IgD-negative memory B cell (primary cell): ENCODE results near the gene PARD6G. TPM values are rescaled to one million over a fixed set of nuclear protein-coding genes. Genes with fewer than 3 reads are reported as not detected.

Experiments
- H3K27ac Mint-ChIP-seq, 3 donors: one replicate each; pipeline ENCODE4 v1.8.0; 2020 to 2022; ENCODE audit warnings: mild to moderate bottlenecking in 3 of 3, mixed read lengths in 3 of 3, moderate library complexity in 1 of 3
- H3K27me3 Mint-ChIP-seq: one replicate; pipeline ENCODE4 v1.8.0; 2021; ENCODE audit warnings: mixed read lengths
- H3K36me3 Mint-ChIP-seq: one replicate; pipeline ENCODE4 v1.8.0; 2020; ENCODE audit warnings: mild to moderate bottlenecking, mixed read lengths
- H3K4me1 Mint-ChIP-seq, 3 donors: one replicate each; pipeline ENCODE4 v1.8.0; 2020 to 2022; ENCODE audit warnings: mixed read lengths in 3 of 3, mild to moderate bottlenecking in 1 of 3
- H3K4me3 Mint-ChIP-seq, 4 donors: one replicate each; pipeline ENCODE4 v1.8.0; 2020 to 2022; ENCODE audit warnings: mild to moderate bottlenecking in 4 of 4, mixed read lengths in 4 of 4, moderate library complexity in 3 of 4
- H3K9me3 Mint-ChIP-seq, 3 donors: one replicate each; pipeline ENCODE4 v1.8.0; 2020 to 2021; ENCODE audit warnings: mixed read lengths in 3 of 3, mild to moderate bottlenecking in 1 of 3
- polyA plus RNA-seq: library from polyadenylated mRNA; unstranded; fragments of 300-500 nt; fragmentation: Illumina TruSeq; gene quantifications from one replicate; pipeline ENCODE4 v1.2.3, GENCODE V29; 2021

The PARD6G gene
- polyA plus RNA-seq, 1 donor from 2014 or later = not detected

DNA sequence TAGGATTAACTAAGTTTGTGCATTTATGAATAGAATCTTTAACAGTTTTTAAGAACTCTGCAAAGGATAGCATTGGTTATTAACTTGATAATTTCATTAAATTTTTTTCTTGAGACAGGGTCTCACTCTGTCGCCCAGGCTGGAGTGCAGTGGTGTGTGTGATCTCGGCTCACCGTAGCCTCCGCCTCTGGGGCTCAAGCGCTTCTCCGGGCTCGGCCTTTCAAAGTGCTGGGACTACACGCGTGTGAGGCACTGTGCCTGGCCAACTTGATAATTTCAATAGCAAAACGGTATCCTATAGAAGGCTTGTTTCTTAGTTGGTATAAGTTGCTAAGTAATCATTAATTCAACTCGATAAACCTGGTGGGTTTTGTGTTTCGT is 100.3 kb downstream of the PARD6G start:
- Mint-ChIP-seq H3K4me3 (peak overlapping the region; percentile 75 to 96 (median 86)), H3K27me3 (no peaks in the 10 kb centered on the region), H3K36me3 (no peaks in the 10 kb centered on the region), H3K27ac (no peak overlapping the region), H3K9me3 (no peaks in the 10 kb centered on the region), H3K4me1 (peaks cover 4 to 11% (median 8%) of the 10 kb centered on the region in 3 donors)

DNA sequence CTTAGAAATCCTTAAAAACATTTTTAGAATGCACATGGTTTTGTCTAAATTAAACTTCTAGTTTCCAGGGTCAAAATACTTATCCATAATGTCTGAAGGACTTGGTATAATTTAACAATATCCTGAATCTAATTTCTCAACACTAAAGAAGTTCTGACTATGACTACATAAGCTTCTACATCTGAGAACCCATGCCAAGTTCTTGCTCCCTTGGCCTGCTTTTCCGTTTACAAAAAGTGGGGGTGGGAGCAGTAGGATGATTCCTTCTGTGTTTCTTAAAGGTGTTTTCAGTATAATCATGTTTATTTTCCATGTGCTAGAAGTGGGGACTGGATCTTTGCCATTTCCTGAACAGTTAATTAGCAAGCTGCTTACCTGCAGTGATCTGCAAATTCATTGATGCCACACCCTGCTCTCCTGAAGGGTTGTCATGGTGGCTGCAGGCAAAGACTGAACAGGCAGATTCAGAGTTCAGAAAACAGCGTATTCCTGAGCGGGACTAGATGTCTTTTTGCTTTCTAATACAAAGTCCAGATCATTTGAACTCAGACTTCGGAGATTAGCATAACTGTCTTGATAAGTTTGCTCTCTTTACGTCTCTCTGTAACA is 102.0 kb downstream of the PARD6G start:
- H3K36me3 Mint-ChIP-seq = no peaks in the 10 kb centered on the region
- H3K27ac Mint-ChIP-seq = no peak overlapping the region
- no peaks in the 10 kb centered on the region for H3K9me3 Mint-ChIP-seq
- H3K27me3 Mint-ChIP-seq = no peaks in the 10 kb centered on the region
- no peak overlapping the region for H3K4me3 Mint-ChIP-seq
- H3K4me1 Mint-ChIP-seq = peaks cover 0 to 11% (median 4%) of the 10 kb centered on the region in 3 donors

DNA sequence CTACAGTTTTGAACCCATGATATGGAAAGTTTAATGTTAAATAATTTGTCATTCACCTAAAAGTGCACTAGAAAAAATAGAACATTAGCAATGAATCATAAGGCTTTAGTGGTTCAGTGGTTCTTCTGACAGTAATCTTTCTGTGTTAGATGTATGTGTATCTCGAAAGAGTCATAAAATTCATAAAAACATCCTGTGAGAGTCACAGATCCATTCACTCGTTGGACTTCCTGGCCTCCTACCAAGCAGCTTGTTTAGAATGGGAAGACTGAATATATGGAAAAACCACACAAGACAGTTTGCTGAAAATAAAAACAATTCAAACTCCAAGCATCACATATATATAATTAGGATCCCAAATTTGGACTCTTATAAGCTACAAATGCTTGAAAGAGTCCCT is 103.4 kb downstream of the PARD6G start:
- Mint-ChIP-seq H3K4me3 (peak overlapping the region in 1 of 4 donors; percentile 40), H3K4me1 (peaks cover 0 to 11% (median 2%) of the 10 kb centered on the region in 3 donors), H3K27me3 (no peaks in the 10 kb centered on the region), H3K27ac (no peak overlapping the region), H3K36me3 (peaks cover 3% of the 10 kb centered on the region), H3K9me3 (no peaks in the 10 kb centered on the region)

DNA sequence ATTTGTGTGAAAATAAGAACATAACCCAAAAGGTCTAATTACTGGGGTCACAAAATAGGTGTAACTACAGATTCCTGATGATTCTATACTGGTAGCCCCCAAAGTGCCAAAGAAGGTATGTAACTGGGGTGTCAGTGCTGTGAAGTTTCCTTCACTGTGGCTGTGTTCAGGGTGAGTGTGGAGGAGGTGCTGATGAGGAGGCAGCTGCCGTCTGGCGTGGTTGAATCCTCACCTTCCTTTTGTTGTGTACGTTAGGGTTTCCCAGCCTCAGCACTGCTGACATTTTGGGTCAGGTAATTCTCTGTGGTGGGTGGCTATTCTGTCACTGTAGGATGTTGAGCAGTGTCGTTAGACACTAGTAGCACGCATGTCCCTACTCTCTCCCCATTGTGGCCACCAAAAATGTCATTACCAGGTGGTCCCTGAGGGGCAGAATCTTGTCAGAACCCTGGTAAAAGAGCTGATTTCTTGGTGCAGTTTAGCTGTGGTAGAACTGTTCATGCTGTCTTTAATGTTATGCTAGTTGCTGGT is 106.8 kb downstream of the PARD6G start:
- Mint-ChIP-seq H3K27ac (no peak overlapping the region), H3K27me3 (no peaks in the 10 kb centered on the region), H3K4me3 (no peak overlapping the region), H3K9me3 (no peaks in the 10 kb centered on the region), H3K36me3 (peaks cover 13% of the 10 kb centered on the region), H3K4me1 (peaks cover 0 to 4% (median 0%) of the 10 kb centered on the region in 3 donors)

DNA sequence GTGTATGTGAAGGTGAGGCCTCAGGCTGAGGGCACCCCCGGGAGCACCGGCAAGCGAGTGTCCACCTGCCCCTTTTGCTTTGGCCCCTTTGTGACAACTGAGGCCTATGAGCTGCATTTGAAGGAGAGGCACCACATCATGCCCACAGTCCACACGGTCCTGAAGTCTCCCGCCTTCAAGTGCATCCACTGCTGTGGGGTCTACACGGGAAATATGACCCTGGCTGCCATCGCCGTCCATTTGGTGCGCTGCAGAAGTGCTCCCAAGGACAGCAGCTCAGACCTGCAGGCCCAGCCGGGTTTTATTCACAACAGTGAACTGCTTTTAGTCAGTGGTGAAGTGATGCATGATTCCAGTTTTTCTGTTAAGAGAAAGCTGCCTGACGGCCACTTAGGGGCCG is 109.3 kb downstream of the PARD6G start:
- H3K36me3 Mint-ChIP-seq = peaks cover 16% of the 10 kb centered on the region
- H3K27me3 Mint-ChIP-seq = no peaks in the 10 kb centered on the region
- peak overlapping the region in 1 of 3 donors; percentile 93 for H3K27ac Mint-ChIP-seq

DNA sequence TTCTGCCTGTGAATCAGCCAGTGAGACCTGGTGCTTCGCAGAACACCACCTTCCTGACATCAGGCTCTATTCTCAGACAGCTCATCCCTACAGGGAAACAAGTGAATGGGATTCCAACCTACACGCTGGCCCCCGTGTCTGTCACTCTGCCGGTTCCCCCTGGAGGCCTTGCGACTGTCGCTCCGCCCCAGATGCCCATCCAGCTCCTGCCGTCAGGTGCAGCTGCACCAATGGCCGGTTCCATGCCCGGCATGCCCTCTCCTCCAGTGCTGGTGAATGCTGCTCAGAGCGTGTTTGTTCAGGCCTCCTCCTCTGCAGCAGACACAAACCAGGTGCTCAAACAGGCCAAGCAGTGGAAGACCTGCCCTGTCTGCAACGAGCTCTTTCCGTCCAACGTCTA is 110.2 kb downstream of the PARD6G start:
- Mint-ChIP-seq H3K27me3 (no peaks in the 10 kb centered on the region), H3K4me3 (no peak overlapping the region), H3K4me1 (peaks cover 0 to 1% (median 0%) of the 10 kb centered on the region in 3 donors), H3K9me3 (no peaks in the 10 kb centered on the region), H3K36me3 (peaks cover 16% of the 10 kb centered on the region), H3K27ac (peak overlapping the region in 1 of 3 donors; percentile 93)

More for the DNA sequence above, 109.3 kb downstream of the PARD6G start:
- Mint-ChIP-seq H3K4me3 (no peak overlapping the region), H3K4me1 (no peaks in the 10 kb centered on the region), H3K9me3 (no peaks in the 10 kb centered on the region)

DNA sequence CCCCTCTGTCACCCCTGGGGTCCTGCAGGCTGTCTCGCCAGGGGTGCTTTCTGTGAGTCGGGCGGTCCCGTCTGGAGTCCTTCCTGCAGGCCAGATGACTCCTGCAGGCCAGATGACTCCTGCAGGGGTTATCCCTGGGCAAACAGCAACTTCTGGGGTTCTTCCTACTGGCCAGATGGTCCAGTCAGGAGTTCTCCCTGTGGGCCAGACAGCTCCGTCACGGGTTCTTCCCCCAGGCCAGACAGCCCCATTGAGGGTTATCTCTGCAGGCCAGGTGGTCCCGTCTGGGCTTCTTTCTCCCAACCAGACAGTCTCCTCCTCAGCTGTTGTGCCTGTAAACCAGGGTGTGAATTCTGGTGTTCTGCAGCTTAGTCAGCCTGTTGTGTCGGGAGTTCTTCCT is 110.6 kb downstream of the PARD6G start:
- Mint-ChIP-seq H3K36me3 (peaks cover 16% of the 10 kb centered on the region), H3K4me3 (no peak overlapping the region), H3K4me1 (peaks cover 0 to 4% (median 0%) of the 10 kb centered on the region in 3 donors), H3K27me3 (no peaks in the 10 kb centered on the region), H3K9me3 (no peaks in the 10 kb centered on the region), H3K27ac (no peak overlapping the region)

DNA sequence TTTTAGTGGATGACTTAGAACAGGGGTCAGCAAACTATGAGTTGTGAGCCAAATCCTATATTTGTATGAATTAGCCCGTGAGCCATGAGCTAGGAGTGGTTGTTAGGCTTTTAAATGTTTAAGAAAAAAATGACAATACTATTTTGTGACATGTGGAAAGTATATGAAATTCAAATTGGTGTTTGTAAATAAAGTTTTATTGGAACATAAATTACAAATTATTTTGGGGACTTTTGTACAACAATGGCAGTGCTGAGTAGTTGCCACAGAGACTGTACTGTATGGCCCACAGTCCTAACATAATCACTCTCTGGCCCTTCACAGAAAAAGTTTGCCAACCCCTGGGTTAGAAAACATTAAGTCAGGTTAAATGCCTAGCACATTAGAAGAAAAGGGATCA is 112.2 kb downstream of the PARD6G start:
- Mint-ChIP-seq H3K4me1 (peaks cover 0 to 6% (median 1%) of the 10 kb centered on the region in 3 donors), H3K27ac (no peak overlapping the region), H3K27me3 (no peaks in the 10 kb centered on the region), H3K9me3 (no peaks in the 10 kb centered on the region), H3K4me3 (no peak overlapping the region), H3K36me3 (peaks cover 19% of the 10 kb centered on the region)

DNA sequence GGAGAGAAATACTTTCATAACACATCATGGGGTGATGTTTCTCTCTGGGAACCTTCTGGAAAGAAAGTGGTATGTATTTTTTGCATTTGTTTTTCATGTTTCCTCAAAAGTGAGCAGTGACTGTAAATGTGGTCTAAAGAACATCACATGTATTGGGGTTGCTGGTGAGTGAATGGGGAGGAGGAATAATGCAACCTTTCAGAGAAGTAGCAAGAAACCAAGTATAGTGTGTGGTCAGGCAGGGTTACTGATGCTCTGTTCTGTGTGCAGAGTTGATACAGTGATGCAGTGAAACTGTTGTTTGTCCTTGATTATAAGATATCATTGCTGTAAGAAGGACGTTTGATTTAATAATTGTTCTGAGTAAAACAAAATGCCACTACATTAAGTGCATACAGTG is 114.2 kb downstream of the PARD6G start:
- Mint-ChIP-seq H3K4me3 (no peak overlapping the region), H3K36me3 (peaks cover 16% of the 10 kb centered on the region)

DNA sequence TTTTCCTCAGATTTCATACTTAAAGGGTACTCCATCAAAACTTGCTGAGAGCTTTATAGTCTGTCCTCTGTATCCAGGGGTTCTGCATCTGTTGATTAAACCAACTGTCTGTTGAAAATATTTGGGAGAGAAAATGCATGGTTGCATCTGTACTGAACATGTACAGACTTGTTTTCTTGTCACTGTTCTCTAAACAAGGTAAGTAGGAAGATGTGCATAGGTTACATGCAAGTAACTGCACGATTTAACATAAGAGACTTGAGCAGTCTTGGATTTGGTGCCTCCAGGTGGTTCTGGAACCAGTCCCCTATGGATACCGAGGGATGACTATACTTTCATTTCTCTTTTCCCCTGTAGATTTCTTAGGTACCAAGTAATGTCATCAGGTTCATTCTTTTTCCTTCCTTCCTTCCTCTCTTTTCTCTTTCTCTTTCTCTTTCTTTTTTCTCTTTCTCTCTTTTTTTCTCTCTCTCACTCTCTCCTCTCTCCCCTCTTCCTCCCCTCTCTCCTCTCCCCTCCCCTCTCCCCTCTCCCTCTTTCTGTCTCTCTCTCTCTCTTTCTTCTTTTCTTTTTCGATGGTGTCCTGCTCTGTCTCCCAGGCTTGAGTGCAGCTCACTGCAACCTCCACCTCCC is 115.0 kb downstream of the PARD6G start:
- H3K36me3 Mint-ChIP-seq = peaks cover 15% of the 10 kb centered on the region

More for the DNA sequence above, 114.2 kb downstream of the PARD6G start:
- Mint-ChIP-seq H3K27me3 (no peaks in the 10 kb centered on the region), H3K27ac (no peak overlapping the region), H3K9me3 (no peaks in the 10 kb centered on the region), H3K4me1 (peaks cover 0 to 9% (median 1%) of the 10 kb centered on the region in 3 donors)

DNA sequence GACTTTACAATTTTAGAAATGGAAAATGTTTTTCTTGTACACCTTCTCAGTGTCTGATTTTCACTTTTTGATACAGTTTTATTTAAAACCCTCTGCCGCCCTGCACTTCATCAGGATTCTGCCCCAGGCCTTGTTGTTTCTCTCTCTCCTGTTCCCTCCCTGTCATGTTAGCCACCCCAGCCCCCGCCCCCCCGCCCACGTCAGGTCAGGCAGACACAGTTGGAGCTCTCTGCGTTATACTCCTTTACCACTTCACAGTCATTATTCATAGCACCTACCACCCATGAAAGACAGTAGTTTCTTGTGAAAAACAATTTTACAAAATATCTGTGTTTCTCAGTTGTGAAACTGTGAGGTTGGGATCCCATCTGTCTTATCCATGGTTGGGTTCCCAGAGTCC is 116.8 kb downstream of the PARD6G start:
- H3K4me3 Mint-ChIP-seq = no peak overlapping the region
- H3K27ac Mint-ChIP-seq = no peak overlapping the region
- H3K9me3 Mint-ChIP-seq = peaks cover 0 to 2% (median 0%) of the 10 kb centered on the region in 3 donors
- H3K36me3 Mint-ChIP-seq = peaks cover 18% of the 10 kb centered on the region
- peaks cover 3 to 11% (median 8%) of the 10 kb centered on the region in 3 donors for H3K4me1 Mint-ChIP-seq
- H3K27me3 Mint-ChIP-seq = no peaks in the 10 kb centered on the region

More for the DNA sequence above, 115.0 kb downstream of the PARD6G start:
- peaks cover 1 to 11% (median 3%) of the 10 kb centered on the region in 3 donors for H3K4me1 Mint-ChIP-seq
- H3K27ac Mint-ChIP-seq = peak overlapping the region in 1 of 3 donors; percentile 62
- H3K4me3 Mint-ChIP-seq = no peak overlapping the region
- peaks cover 0 to under 1% (median 0%) of the 10 kb centered on the region in 3 donors for H3K9me3 Mint-ChIP-seq
- H3K27me3 Mint-ChIP-seq = no peaks in the 10 kb centered on the region

DNA sequence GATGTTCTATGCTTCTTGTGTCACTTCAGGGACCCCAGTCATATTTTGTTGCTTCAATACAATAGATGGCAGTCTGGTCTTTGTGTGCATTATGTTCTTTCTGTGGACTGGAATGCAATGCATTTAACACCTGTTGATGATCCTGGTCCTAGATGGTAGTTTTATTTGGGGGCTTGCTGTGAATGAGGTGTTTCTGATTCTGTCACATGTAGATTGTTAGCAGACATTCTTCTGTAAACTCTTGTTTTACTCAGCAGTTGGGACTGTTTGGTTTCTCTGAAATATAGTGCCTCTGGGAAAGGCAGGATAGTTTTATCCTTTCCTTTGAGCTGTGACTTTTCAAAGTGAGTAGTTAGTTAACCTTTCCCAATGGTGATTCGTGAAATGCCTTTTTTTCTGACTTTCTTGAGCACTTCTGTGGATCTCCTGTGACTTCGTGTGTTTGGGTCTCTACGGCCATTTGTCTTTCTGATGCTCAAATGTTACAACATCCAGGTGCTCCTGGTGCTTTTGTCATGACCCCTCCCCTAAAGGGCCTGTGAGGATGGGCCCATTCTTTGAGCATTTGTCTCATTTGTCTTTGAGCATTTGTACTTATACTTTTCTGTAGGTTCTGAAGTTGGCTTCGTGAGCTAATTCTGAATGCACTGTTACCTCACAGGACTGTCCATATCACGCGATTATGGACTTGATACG is 117.5 kb downstream of the PARD6G start:
- Mint-ChIP-seq H3K36me3 (peaks cover 18% of the 10 kb centered on the region), H3K9me3 (peaks cover 0 to 2% (median 0%) of the 10 kb centered on the region in 3 donors), H3K27ac (no peak overlapping the region), H3K4me1 (peaks cover 3 to 11% (median 8%) of the 10 kb centered on the region in 3 donors), H3K27me3 (no peaks in the 10 kb centered on the region), H3K4me3 (no peak overlapping the region)

DNA sequence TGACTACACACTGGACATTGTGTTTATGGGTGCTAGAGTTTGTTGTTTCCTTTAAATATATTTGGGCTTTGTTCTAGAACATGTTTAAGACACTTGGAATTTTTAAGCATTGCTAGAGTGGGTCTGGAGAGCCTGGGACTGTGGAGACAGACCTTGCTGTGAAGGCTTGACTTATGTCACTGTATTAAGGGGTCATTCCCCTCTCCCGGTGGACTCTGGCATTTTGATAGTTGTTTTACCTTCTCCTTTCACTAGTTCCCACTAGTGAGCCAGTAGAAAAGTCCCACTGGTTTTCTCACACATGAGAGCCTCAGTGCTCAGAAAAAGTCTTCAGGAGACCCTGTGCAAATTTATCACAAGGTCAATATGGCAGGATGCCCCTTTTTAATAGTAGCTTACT is 119.7 kb downstream of the PARD6G start:
- Mint-ChIP-seq H3K27me3 (no peaks in the 10 kb centered on the region), H3K9me3 (peaks cover 0 to 2% (median 0%) of the 10 kb centered on the region in 3 donors), H3K36me3 (peaks cover 21% of the 10 kb centered on the region), H3K27ac (no peak overlapping the region), H3K4me3 (no peak overlapping the region), H3K4me1 (peaks cover 5 to 11% (median 11%) of the 10 kb centered on the region in 3 donors)

DNA sequence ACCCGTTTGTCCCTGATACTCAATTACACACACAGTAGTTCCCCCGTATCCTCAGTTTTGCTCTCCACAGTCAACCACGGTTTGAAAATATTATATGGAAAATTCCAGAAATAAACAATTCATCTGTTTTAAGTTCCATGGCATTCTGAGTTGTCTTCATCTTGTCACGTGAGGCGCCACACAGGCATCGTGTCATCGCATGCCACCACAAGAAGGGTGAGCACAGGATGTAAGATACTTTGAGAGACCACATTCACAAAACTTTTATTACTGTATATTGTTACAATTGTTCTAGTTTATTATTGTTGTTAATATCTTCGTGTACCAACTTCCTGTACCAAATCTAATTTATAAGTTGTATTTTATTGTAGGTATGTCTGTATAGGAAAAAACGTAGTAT is 120.5 kb downstream of the PARD6G start:
- peaks cover 26% of the 10 kb centered on the region for H3K36me3 Mint-ChIP-seq
- H3K4me1 Mint-ChIP-seq = peaks cover 5 to 16% (median 8%) of the 10 kb centered on the region in 3 donors
- H3K27me3 Mint-ChIP-seq = no peaks in the 10 kb centered on the region
- H3K27ac Mint-ChIP-seq = no peak overlapping the region
- H3K9me3 Mint-ChIP-seq = peaks cover 0 to 2% (median 0%) of the 10 kb centered on the region in 3 donors
- no peak overlapping the region for H3K4me3 Mint-ChIP-seq

DNA sequence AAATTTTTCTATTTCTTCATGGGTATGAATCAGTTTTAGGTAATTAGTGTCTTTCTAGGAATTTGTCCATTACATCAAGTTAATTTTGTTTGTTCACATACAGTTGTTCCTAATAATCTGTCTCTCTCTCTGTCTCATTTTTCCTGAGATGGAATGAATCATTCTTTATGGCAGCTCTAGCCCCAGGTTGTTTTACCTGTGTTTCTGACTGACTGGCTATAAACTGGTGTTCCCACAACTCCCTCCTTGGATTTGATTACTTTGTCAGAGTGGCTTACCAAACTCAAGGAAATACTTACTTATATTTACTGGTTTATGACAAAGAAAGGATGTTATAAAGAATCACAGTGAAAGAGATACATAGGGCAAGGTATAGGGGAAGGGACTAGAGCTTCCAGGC is 123.2 kb downstream of the PARD6G start:
- Mint-ChIP-seq H3K4me1 (peaks cover 4 to 16% (median 5%) of the 10 kb centered on the region in 3 donors), H3K27ac (no peak overlapping the region)

More for the DNA sequence above, 123.2 kb downstream of the PARD6G start:
- peaks cover 0 to 2% (median 0%) of the 10 kb centered on the region in 3 donors for H3K9me3 Mint-ChIP-seq
- H3K27me3 Mint-ChIP-seq = no peaks in the 10 kb centered on the region
- no peak overlapping the region for H3K4me3 Mint-ChIP-seq
- H3K36me3 Mint-ChIP-seq = peaks cover 25% of the 10 kb centered on the region
